SK-N-SH treated with all-trans-retinoic acid at 6 μM for 48 hours (cell line): Measurements from ENCODE around the gene SREBF1.

ENCODE experiments used
- ATAC-seq: fragments of 200-7000 bp; cut with Tn5 transposase; 3 replicates; pipeline ENCODE4 v1.9.1; 2020; ENCODE audit warnings: mild to moderate bottlenecking, moderate library complexity
- ARNTL ChIP-seq: fragments of 450-650 bp; formaldehyde crosslinking; IDR thresholded peaks from 2 replicates; pipeline ENCODE4 v1.5.0; 2020; ENCODE audit warnings: low read depth, mild to moderate bottlenecking, moderate library complexity, borderline replicate concordance
- CREB5 ChIP-seq: fragments of 250-450 bp; sonication (Bioruptor Pico); IDR thresholded peaks from 2 replicates; pipeline ENCODE4 v1.5.1; 2020; ENCODE audit warnings: low read depth, mild to moderate bottlenecking, moderate library complexity
- CSRNP3 ChIP-seq: fragments of 250-450 bp; sonication (Bioruptor Pico); IDR thresholded peaks from 2 replicates; pipeline ENCODE4 v1.5.1; 2021; ENCODE audit warnings: mild to moderate bottlenecking, moderate library complexity
- ESRRG ChIP-seq: fragments of 250-450 bp; sonication (Bioruptor Pico); IDR thresholded peaks from 2 replicates; pipeline ENCODE4 v1.6.1; 2021; ENCODE audit warnings: mild to moderate bottlenecking
- GLIS3 ChIP-seq: fragments of 250-450 bp; sonication (Bioruptor Pico); IDR thresholded peaks from 2 replicates; pipeline ENCODE4 v1.5.0; 2020; ENCODE audit warnings: mild to moderate bottlenecking, moderate library complexity
- ISL1 ChIP-seq: fragments of 250-450 bp; sonication (Bioruptor Pico); IDR thresholded peaks from 2 replicates; pipeline ENCODE4 v2.1.2; 2022; ENCODE audit warnings: mild to moderate bottlenecking, moderate library complexity
- OSR1 ChIP-seq: fragments of 250-450 bp; sonication (Bioruptor Pico); IDR thresholded peaks from 2 replicates; pipeline ENCODE4 v1.8.0; 2022; ENCODE audit warnings: moderate library complexity, mild to moderate bottlenecking, inconsistent platforms
- PATZ1 ChIP-seq: fragments of 250-450 bp; sonication (Bioruptor Pico); IDR thresholded peaks from 2 replicates; pipeline ENCODE4 v1.8.0; 2020; ENCODE audit warnings: mild to moderate bottlenecking, moderate library complexity, borderline replicate concordance
- POU6F1 ChIP-seq: fragments of 250-450 bp; sonication (Bioruptor Pico); IDR thresholded peaks from 2 replicates; pipeline ENCODE4 v1.8.0; 2021; ENCODE audit warnings: low read depth, mild to moderate bottlenecking, moderate library complexity, borderline replicate concordance
- RARB ChIP-seq: fragments of 250-450 bp; sonication (Bioruptor Pico); IDR thresholded peaks from 2 replicates; pipeline ENCODE4 v1.8.0; 2021; ENCODE audit warnings: mild to moderate bottlenecking, moderate library complexity
- SNAI2 ChIP-seq: fragments of 250-450 bp; sonication (Bioruptor Pico); IDR thresholded peaks from 2 replicates; pipeline ENCODE4 v1.5.0; 2020; ENCODE audit warnings: mild to moderate bottlenecking, moderate library complexity
- TCF4 ChIP-seq: fragments of 250-450 bp; sonication (Bioruptor Pico); IDR thresholded peaks from 2 replicates; pipeline ENCODE4 v1.8.0; 2021; ENCODE audit warnings: mild to moderate bottlenecking, moderate library complexity, borderline replicate concordance
- TOX ChIP-seq: fragments of 250-450 bp; sonication (Bioruptor Pico); IDR thresholded peaks from 2 replicates; pipeline ENCODE4 v1.8.0; 2021; ENCODE audit warnings: mild to moderate bottlenecking, moderate library complexity, borderline replicate concordance
- TSHZ2 ChIP-seq: fragments of 250-450 bp; sonication (Bioruptor Pico); IDR thresholded peaks from 2 replicates; pipeline ENCODE4 v1.5.0; 2020; ENCODE audit warnings: mild to moderate bottlenecking, moderate library complexity
- ZC3H10 ChIP-seq: fragments of 250-450 bp; sonication (Bioruptor Pico); IDR thresholded peaks from 2 replicates; pipeline ENCODE4 v1.5.1; 2021; ENCODE audit warnings: mild to moderate bottlenecking, moderate library complexity
- ZFP3 ChIP-seq: fragments of 250-450 bp; sonication (Bioruptor Pico); IDR thresholded peaks from 2 replicates; pipeline ENCODE4 v1.5.0; 2020; ENCODE audit warnings: mild to moderate bottlenecking, moderate library complexity
- ZFP30 ChIP-seq: fragments of 450-650 bp; formaldehyde crosslinking; IDR thresholded peaks from 2 replicates; pipeline ENCODE4 v1.5.0; 2022; ENCODE audit warnings: mild to moderate bottlenecking, moderate library complexity
- ZNF70 ChIP-seq: fragments of 450-650 bp; formaldehyde crosslinking; IDR thresholded peaks from 2 replicates; pipeline ENCODE4 v1.5.0; 2020; ENCODE audit warnings: mild to moderate bottlenecking, moderate library complexity

Gene SREBF1

GRCh38 chr17:17792551-17793377, 44.0 kb downstream of the SREBF1 start:
- ATAC-seq: peak; percentile 8; the same call in 2 of the 3 replicates
- no peak for TF ChIP-seq ESRRG (CRISPR knock-in tag)
- TF ChIP-seq TOX (CRISPR knock-in tag): no peak
- no peak for TF ChIP-seq OSR1 (CRISPR knock-in tag)
- TF ChIP-seq ZFP30 (CRISPR knock-in tag): no peak
- no peak for TF ChIP-seq ZC3H10 (CRISPR knock-in tag)

- no peak for ATAC-seq
- TF ChIP-seq ZNF70 (CRISPR knock-in tag) (0 out of 2 replicates have a peak, but pooled peaks have one; percentile 20), ZFP3 (no peak), TCF4 (CRISPR knock-in tag) (peak; percentile 60; the same call in 1 of the 2 replicates), ISL1 (CRISPR knock-in tag) (no peak), RARB (CRISPR knock-in tag) (no peak), CREB5 (CRISPR knock-in tag) (no peak), SNAI2 (CRISPR knock-in tag) (no peak), TSHZ2 (CRISPR knock-in tag) (peak; percentile 59; the same call in 1 of the 2 replicates), PATZ1 (CRISPR knock-in tag) (no peak), GLIS3 (CRISPR knock-in tag) (no peak), ESRRG (CRISPR knock-in tag) (no peak), ARNTL (CRISPR knock-in tag) (no peak), OSR1 (CRISPR knock-in tag) (no peak), ZFP30 (CRISPR knock-in tag) (no peak), POU6F1 (CRISPR knock-in tag) (no peak), TOX (CRISPR knock-in tag) (no peak), CSRNP3 (CRISPR knock-in tag) (no peak), ZC3H10 (CRISPR knock-in tag) (no peak)
Measured at GRCh38 chr17:17792037-17792550, 44.7 kb downstream of the SREBF1 start.
